AG10803 (cell line): ENCODE data around the gene TSC22D1.
A peak's percentile ranks its signal among the peaks of the same experiment; 100 is the strongest.

Source experiments
- DNase-seq: peaks from one replicate; pipeline ENCODE4 v3.0.0; 2010; ENCODE audit warnings: low read depth
- H3K4me3 ChIP-seq: 2 replicates; pipeline ENCODE4 v1.5.1; 2011; ENCODE audit warnings: mild to moderate bottlenecking, low read length, control low read depth
- TF ChIP-seq, protein P1 (sequence below): conservative IDR thresholded peaks from 2 replicates; pipeline ENCODE4 v1.5.1; 2011; ENCODE audit warnings: mild to moderate bottlenecking, low read length, control low read depth, inconsistent platforms

The TSC22D1 gene

DNA sequence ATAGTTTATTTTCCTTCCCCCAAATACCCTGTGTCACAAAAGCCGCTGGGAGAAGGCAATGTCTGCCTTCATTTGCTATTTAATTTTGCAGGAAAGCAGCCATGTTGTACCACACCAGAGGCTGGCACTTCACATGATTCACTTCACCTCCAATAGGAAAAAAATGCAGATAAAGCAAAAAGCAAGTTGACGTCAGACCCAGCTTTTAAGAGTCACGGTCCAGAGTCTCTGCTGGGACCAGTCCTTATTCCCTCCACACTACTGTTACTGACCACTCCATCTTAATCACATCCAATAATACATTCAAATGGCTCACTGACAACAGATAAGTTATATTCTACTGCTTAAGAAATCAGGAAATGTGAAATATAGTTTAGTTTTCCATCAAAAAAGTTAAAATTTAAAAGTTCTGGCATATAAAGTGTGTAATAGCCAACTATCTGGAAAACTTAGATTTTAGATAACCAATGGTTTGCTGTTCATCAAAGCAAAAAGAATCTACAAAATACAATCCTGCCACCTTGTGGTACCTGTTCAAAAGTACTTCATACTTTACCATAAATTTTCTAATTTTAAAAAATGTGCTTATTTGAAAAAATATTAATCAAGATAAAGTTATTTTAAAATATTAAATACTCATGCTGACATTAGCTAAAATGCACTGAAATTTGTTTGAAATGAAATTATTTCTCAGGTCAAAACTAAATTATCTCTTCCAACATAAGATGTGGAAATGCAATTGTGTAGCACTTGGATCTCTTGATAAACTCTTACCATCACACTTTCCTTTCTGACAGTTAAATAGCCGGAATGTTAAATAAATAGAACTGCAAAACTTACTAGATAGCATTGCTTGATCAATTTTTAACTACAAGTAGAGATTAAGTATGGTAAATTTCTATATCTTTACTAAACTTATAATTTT lies 105.2 kb downstream of the TSC22D1 start:
- DNase-seq: no peak
- H3K4me3 ChIP-seq: no peak overlapping the region
- TF ChIP-seq, protein P1, sequence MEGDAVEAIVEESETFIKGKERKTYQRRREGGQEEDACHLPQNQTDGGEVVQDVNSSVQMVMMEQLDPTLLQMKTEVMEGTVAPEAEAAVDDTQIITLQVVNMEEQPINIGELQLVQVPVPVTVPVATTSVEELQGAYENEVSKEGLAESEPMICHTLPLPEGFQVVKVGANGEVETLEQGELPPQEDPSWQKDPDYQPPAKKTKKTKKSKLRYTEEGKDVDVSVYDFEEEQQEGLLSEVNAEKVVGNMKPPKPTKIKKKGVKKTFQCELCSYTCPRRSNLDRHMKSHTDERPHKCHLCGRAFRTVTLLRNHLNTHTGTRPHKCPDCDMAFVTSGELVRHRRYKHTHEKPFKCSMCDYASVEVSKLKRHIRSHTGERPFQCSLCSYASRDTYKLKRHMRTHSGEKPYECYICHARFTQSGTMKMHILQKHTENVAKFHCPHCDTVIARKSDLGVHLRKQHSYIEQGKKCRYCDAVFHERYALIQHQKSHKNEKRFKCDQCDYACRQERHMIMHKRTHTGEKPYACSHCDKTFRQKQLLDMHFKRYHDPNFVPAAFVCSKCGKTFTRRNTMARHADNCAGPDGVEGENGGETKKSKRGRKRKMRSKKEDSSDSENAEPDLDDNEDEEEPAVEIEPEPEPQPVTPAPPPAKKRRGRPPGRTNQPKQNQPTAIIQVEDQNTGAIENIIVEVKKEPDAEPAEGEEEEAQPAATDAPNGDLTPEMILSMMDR: peak; percentile 51

DNA sequence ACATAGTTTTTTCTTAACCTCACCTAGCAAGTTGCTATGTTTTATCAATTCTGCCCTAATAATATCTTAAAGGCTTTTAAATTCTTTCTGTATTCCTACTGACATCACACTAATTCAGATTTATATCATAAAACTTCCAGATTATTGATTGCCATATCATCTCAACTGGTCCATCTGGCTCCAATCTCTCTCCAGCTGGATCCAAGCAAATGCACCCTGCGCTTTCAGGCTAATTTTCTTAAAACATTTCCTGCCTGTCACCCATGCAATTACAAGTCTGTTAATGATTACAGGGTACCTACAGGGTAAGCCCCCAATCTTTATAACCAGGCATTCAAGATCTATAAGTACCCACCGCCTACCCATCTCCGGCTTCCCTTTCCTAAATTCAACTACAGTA lies 107.3 kb downstream of the TSC22D1 start:
- DNase-seq: no peak
- H3K4me3 ChIP-seq: no peak overlapping the region
- TF ChIP-seq, protein P1: no peak

DNA sequence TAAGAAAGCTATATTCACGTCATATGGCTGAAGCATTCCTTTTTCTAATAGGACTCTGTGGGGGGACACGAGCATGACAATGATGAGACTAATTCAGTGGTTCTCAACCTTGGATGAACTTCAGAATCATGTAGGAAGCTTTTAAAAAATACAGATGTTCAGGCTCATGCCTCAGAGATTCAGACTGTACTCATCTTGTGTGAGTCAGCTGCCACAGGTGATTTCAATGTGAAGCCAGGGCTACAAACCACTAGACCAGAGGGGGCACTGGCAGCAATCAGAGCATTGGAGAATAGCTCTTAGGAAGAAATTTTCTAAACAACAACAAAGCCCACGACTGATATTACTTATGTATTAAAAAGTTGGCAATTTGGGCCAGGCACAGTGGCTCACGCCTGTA lies 110.8 kb downstream of the TSC22D1 start:
- H3K4me3 ChIP-seq: no peak overlapping the region
- peak; percentile 27 for DNase-seq
- TF ChIP-seq, protein P1: no peak

DNA sequence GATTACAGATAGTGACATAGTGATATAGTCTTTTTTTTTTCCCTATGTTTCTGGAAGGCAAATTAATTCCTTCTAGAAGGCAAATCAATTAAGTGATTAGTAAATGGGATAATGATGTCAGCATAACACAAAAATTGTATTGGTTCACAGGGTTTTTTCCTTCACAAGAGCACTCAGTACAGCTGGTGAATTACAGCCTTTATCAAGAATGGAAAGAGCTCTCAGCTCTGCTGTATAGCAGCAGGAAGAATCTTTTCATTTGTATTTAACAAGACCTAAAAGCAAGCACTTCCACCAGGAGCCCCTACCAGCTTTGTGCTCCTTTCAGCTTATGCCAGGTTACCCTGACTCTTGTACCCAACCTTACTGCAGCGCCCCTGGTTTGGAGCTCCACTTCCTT lies 111.7 kb downstream of the TSC22D1 start:
- H3K4me3 ChIP-seq: no peak overlapping the region
- DNase-seq: no peak
- TF ChIP-seq, protein P1: no peak

DNA sequence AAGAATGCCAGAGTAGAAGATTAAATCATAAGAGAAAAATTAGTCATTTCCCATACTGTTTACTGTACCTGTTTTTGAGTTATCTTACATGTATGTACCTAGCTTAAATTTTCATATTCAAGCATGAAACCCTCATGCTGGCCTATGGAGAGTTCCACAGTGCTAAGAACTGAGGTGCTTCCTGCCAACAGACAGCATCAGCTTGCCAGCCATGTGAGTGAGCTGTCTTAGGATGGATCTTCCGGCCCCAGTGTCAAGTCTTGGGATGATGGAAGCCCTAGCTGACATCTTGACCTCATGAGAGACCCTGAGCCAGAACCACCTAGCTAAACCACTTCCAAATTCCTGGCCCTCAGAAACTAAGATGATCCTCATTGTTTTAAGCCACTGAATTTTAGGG lies 112.4 kb downstream of the TSC22D1 start:
- TF ChIP-seq, protein P1: no peak
- H3K4me3 ChIP-seq: no peak overlapping the region
- DNase-seq: no peak

DNA sequence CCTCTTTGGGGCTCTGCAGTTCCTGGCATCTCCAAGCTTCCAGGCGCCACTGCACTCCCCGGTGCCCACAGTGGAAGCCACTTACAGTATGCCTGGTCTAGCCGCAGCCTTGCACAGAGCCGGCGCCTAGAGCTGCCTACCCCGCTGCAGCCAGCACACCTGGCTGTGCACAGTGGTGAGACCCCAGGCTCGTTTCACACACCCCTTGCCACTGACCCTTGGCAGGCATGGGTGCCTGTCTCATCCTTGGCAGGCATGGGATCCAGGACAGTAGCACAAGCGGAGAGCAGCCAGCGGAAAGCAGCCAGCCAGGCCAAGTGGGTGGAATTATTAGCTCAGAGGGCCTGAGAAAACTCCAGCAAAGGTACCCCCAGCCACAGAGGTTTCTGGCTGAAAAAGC lies 116.5 kb downstream of the TSC22D1 start:
- DNase-seq: no peak
- TF ChIP-seq, protein P1: no peak
- no peak overlapping the region for H3K4me3 ChIP-seq
